SJCRH30 (cell line): ENCODE measurements around the gene ID2. TPM values are rescaled to one million over a fixed set of nuclear protein-coding genes. Genes with fewer than 3 reads are reported as not detected.
A peak's percentile ranks its signal among the peaks of the same experiment; 100 is the strongest.

Source experiments
- DNase-seq, 2 experiments: peaks; one replicate each; pipeline ENCODE4 v3.0.0-alpha.2; 2015 to 2020
- H3K27ac ChIP-seq: fragments of 250-450 bp; sonication (Bioruptor Pico); 2 replicates; pipeline ENCODE4 v1.5.1; 2020; ENCODE audit warnings: mild to moderate bottlenecking, moderate library complexity
- H3K27me3 ChIP-seq: fragments of 250-450 bp; sonication (Bioruptor Pico); 2 replicates; pipeline ENCODE4 v1.5.1; 2020; ENCODE audit warnings: mild to moderate bottlenecking, moderate library complexity
- H3K36me3 ChIP-seq: fragments of 250-450 bp; sonication (Bioruptor Pico); 2 replicates; pipeline ENCODE4 v1.5.1; 2020; ENCODE audit warnings: mild to moderate bottlenecking, moderate library complexity
- H3K4me1 ChIP-seq: fragments of 250-450 bp; sonication (Bioruptor Pico); 2 replicates; pipeline ENCODE4 v1.5.1; 2020; ENCODE audit warnings: mild to moderate bottlenecking, moderate library complexity
- H3K4me3 ChIP-seq: fragments of 250-450 bp; sonication (Bioruptor Pico); 2 replicates; pipeline ENCODE4 v1.5.1; 2020; ENCODE audit warnings: mild to moderate bottlenecking, moderate library complexity
- H3K9me3 ChIP-seq: fragments of 250-450 bp; sonication (Bioruptor Pico); replicated peaks from 2 replicates; pipeline ENCODE4 v1.5.1; 2020; ENCODE audit warnings: mild to moderate bottlenecking, moderate library complexity
- total RNA-seq: library from RNA; depleted of rRNA; stranded (reverse); fragments of >200 nt; shearing (Covaris generic); gene quantifications from 2 replicates; pipeline ENCODE4 v1.2.3, GENCODE V29; 2014

ID2 gene
- total RNA-seq, 1 experiment from 2014 or later, result 17.6 TPM

DNA sequence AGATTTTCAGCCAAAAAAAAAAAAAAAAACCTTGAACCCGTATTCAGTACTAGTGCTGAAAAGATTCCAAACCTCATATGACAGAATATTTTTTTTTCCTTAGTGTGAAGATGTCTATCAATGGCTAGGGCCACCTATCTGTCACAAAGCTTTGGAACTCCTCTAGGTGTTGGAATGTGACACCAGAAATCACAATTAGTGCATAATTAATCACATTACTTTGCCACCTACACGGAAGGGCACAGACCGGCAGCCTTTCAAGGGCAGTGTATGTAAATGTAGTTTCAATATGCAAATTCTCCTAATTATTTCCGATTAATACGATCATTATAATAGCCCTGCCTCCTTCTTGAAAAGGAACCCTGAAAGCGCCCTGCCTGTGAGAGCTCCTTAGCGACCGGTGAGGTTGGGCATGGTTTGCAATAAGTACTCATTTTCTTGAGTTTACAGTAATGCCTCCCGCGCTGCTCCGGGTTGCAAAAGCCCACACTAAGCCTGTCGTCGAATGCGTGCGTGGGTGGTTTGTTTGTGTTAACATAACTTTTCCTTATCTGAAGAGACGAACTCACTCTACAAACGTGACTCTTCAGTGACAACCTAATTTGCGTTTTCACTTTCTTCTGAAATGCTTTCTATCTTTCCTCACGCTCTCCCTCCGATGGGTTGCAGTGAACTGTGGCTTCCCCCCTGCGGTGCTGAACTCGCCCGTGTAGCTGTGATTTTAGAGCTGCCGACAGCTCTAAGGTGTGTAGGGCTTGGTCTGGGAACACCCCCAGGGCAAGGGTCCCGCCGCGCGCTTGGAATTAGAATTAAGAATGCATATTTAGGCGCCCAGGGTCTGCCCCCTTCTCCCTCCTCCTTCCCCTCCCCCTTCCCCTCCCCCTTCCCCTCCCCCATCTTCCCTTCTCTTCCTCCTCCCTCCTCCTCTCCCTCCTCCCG lies 765 bp upstream of the ID2 start:
- Histone ChIP-seq H3K27ac (peak overlapping the region; percentile 96; the same call in 1 of the 2 replicates), H3K9me3 (no peaks in the 10 kb centered on the region), H3K4me3 (peak overlapping the region; percentile 72), H3K4me1 (peaks cover 7% of the 10 kb centered on the region; the same call in 1 of the 2 replicates), H3K36me3 (no peaks in the 10 kb centered on the region), H3K27me3 (no peaks in the 10 kb centered on the region)
- peak; percentile 72 to 77 for DNase-seq

GRCh38 chr2:8682719-8683667 lies 1.1 kb downstream of the ID2 start:
- H3K4me3 ChIP-seq, result peak overlapping the region; percentile 63
- H3K27me3 ChIP-seq, result no peaks in the 10 kb centered on the region
- H3K4me1 ChIP-seq, result no peaks in the 10 kb centered on the region; the same call in 1 of the 2 replicates
- no peaks in the 10 kb centered on the region for H3K9me3 ChIP-seq
- DNase-seq, result peak in 1 of 2 experiments; percentile 38
- no peaks in the 10 kb centered on the region for H3K36me3 ChIP-seq
- no peak overlapping the region for H3K27ac ChIP-seq

DNA sequence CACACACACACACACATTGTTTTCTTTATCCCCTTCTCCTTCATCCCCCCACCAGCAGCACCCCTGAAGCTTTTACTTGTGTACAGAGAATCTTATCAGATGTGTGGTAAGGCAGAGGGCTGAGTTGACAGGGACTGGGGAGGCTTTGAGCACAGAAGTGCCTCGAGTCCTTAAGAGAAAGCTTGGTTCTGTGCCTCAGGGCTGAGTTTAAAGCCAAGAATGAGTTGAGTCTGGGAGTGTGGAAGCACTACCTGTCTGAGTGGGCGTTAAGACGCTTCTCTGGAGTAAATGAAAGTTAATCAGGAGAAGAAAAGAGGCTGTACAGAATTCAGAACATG lies 2.7 kb downstream of the ID2 start:
- Histone ChIP-seq H3K4me1 (no peaks in the 10 kb centered on the region; the same call in 1 of the 2 replicates), H3K27me3 (no peaks in the 10 kb centered on the region), H3K27ac (no peak overlapping the region), H3K4me3 (no peak overlapping the region), H3K36me3 (no peaks in the 10 kb centered on the region), H3K9me3 (no peaks in the 10 kb centered on the region)
- no peak for DNase-seq

DNA sequence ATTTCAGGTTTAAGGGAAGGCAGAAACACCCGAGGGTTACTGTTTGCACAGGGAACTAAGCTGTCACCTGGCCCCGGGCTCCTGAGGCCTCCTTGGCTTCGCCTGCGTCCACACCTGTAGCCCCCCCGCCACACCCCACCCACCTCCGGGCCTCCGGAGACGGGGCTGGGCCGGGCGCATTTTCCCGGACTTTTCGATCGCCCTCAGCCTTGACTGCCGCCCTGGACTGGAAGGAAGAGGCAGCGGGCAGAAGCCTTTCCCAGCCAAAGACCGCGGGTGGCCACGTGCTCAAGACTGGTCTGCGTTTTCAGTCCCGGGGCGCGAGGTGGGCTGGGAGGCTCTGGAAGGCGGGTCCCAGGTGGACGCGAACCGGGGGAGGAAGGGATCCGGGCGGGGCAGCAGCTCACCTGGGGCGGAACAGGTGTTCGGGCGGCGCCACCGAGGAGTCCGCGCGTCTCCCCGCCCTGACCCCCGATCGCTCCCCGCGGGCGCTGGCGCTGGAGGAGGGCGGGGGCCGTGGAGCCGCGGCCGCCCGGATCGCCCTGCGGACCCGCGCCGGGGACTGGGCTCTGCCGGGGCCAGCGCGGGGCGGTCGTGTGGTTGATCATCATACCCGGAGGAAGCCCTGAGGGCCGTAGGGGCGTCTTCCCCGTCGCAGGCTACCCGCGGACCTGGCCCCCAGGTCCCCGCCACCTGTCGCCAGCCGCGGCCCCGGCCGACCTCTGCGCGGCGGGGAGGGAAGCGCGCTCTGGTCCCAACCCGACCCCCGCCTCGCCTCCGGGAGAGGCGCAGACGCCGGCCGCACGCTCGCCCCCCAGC lies 3.2 kb downstream of the ID2 start:
- H3K9me3 ChIP-seq, result no peaks in the 10 kb centered on the region
- no peak overlapping the region for H3K27ac ChIP-seq
- H3K4me3 ChIP-seq, result peak overlapping the region; percentile 36; the same call in 1 of the 2 replicates
- DNase-seq, result no peak
- H3K4me1 ChIP-seq, result no peaks in the 10 kb centered on the region; the same call in 1 of the 2 replicates
- H3K27me3 ChIP-seq, result no peaks in the 10 kb centered on the region
- H3K36me3 ChIP-seq, result no peaks in the 10 kb centered on the region

GRCh38 chr2:8685697-8686358 lies 4.0 kb downstream of the ID2 start:
- Histone ChIP-seq H3K9me3 (no peaks in the 10 kb centered on the region), H3K4me1 (no peaks in the 10 kb centered on the region), H3K4me3 (peak overlapping the region; percentile 36; the same call in 1 of the 2 replicates), H3K27me3 (no peaks in the 10 kb centered on the region; the same call in 1 of the 2 replicates), H3K36me3 (no peaks in the 10 kb centered on the region), H3K27ac (no peak overlapping the region)
- peak; percentile 36 to 72 for DNase-seq

GRCh38 chr2:8691859-8692437 lies 10.1 kb downstream of the ID2 start:
- H3K36me3 ChIP-seq, result no peaks in the 10 kb centered on the region
- DNase-seq, result no peak
- H3K27ac ChIP-seq, result no peak overlapping the region
- H3K9me3 ChIP-seq, result no peaks in the 10 kb centered on the region
- H3K27me3 ChIP-seq, result peaks cover 5% of the 10 kb centered on the region; the same call in 1 of the 2 replicates
- H3K4me1 ChIP-seq, result no peaks in the 10 kb centered on the region
- no peak overlapping the region for H3K4me3 ChIP-seq

DNA sequence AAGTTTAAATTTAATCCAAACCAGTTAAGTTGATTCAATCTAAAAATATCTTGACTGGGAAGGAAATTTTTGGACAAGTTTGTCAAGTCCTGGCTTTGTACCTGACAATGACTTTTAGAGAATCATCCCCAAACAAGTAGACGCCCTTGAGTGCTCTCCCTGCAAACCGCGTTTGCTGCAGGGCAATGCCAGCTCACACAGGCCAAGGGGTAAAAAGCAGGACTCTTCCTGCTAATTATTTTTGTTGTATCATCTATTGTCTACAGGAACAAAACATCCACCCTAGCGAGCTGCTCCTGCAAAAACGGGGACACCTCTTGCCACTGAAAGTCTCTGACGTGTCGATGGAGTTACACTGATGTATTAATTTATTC lies 10.9 kb downstream of the ID2 start:
- H3K27ac ChIP-seq, result no peak overlapping the region
- H3K9me3 ChIP-seq, result no peaks in the 10 kb centered on the region
- H3K36me3 ChIP-seq, result no peaks in the 10 kb centered on the region
- no peaks in the 10 kb centered on the region for H3K4me1 ChIP-seq
- DNase-seq, result no peak
- H3K27me3 ChIP-seq, result peaks cover 5% of the 10 kb centered on the region; the same call in 1 of the 2 replicates
- H3K4me3 ChIP-seq, result no peak overlapping the region

DNA sequence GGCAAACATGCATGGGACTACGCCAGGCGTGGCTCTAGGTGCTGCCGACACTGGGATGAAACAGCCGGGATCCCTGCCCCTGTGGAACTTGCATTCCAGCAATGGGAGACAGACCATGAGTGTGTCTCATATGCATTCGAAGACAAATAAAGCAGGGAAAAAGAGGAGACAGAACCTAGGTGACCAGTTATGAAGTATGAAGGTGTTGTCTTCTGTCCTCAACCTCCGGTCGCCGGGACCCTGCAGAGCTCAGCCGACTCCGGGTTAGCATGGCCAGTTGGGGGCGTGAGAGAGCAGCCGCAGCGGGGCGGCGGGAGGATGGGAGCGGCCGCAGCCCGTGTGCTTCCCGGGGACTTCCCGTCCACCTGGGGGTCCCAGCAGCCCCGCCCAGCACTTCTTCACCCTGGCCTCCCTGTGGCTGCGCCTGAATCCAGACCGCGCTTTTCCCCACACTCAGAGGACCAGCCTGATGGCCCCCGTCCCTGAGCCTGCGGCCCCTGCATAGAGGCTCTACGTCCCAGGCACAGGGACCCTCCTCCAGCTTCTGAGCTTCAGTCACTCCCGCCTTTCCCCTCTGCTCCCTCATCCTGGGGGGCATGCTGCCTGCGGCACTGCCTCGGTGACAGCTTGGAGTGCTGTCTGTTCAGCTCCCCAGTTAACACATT lies 11.4 kb downstream of the ID2 start:
- no peak overlapping the region for H3K4me3 ChIP-seq
- H3K27ac ChIP-seq, result no peak overlapping the region
- no peaks in the 10 kb centered on the region for H3K36me3 ChIP-seq
- peak; percentile 34 to 54 for DNase-seq
- no peaks in the 10 kb centered on the region for H3K4me1 ChIP-seq
- no peaks in the 10 kb centered on the region for H3K9me3 ChIP-seq
- peaks cover 5% of the 10 kb centered on the region; the same call in 1 of the 2 replicates for H3K27me3 ChIP-seq

DNA sequence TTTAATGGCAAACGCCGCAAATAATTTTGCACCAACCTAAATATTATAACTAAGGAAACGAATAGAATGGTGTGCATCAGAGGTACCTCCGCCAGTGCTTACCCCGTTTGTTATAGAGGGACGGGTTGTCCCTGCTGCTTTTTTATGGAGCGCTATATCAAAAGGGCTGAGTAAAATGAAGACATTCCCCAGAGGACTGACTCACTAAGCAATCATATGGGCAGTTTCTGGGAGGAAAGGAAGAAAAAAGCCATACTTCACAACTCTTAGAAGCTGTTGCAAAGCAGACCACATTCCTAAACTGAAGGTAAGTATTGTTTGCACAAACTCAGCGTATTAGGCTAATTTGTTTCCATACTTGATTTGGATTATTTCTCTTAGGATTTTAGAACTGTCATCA lies 12.9 kb downstream of the ID2 start:
- Histone ChIP-seq H3K9me3 (no peaks in the 10 kb centered on the region), H3K36me3 (no peaks in the 10 kb centered on the region), H3K4me3 (no peak overlapping the region), H3K4me1 (no peaks in the 10 kb centered on the region), H3K27me3 (peaks cover 5% of the 10 kb centered on the region; the same call in 1 of the 2 replicates), H3K27ac (no peak overlapping the region)
- no peak for DNase-seq

GRCh38 chr2:8697190-8697589 lies 15.3 kb downstream of the ID2 start:
- Histone ChIP-seq H3K36me3 (no peaks in the 10 kb centered on the region), H3K4me1 (no peaks in the 10 kb centered on the region), H3K4me3 (no peak overlapping the region), H3K27me3 (peaks cover 5% of the 10 kb centered on the region; the same call in 1 of the 2 replicates), H3K27ac (no peak overlapping the region), H3K9me3 (no peaks in the 10 kb centered on the region)
- no peak for DNase-seq

DNA sequence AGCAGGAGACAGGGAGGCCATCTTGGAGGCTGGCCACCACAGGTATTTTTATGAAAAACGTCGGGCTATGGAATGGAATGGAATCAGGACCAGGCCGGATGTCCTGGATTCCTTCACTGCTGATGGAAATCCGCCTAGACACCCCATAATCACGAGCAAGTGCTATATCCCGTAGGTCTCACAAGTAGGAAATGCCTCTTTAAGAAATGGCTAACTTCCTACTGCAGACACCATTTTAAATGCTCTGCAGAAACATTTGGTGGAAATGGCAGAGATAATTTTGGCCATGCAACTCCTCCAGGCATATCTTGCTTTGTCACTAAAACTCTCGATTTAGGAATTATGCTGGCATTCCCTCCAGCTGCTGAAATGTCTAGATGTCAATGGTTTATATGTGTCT lies 18.0 kb downstream of the ID2 start:
- no peak for DNase-seq

GRCh38 chr2:8701681-8702379 lies 20.0 kb downstream of the ID2 start:
- Histone ChIP-seq H3K4me1 (no peaks in the 10 kb centered on the region), H3K27ac (no peak overlapping the region), H3K9me3 (no peaks in the 10 kb centered on the region), H3K36me3 (no peaks in the 10 kb centered on the region), H3K27me3 (no peaks in the 10 kb centered on the region; the same call in 1 of the 2 replicates), H3K4me3 (no peak overlapping the region)
- DNase-seq, result no peak

More for the DNA sequence above, 18.0 kb downstream of the ID2 start:
- Histone ChIP-seq H3K36me3 (no peaks in the 10 kb centered on the region), H3K4me3 (no peak overlapping the region), H3K27me3 (no peaks in the 10 kb centered on the region; the same call in 1 of the 2 replicates), H3K9me3 (no peaks in the 10 kb centered on the region), H3K27ac (no peak overlapping the region), H3K4me1 (no peaks in the 10 kb centered on the region)
